B cell (primary cell): ENCODE data around the gene CRTC1. TPM values are rescaled to one million over a fixed set of nuclear protein-coding genes. Genes with fewer than 3 reads are reported as not detected.

ENCODE experiments used
- ATAC-seq: fragments of 200-7000 bp; cut with Tn5 transposase; one replicate; pipeline ENCODE4 v1.10.0; 2021; ENCODE audit warnings: low read depth, mild to moderate bottlenecking, moderate number of reproducible peaks, moderate library complexity
- CTCF ChIA-PET: fragments of 350-600 bp; sonication (Branson Sonifier 250); formaldehyde crosslinking; loops from one replicate; lab custom pipeline; 2021; ENCODE audit warnings: antibody characterized with exemption, inconsistent platforms; lab: Charles Lee
- POLR2A ChIA-PET: fragments of 350-600 bp; sonication (Branson Sonifier 250); formaldehyde crosslinking; loops from one replicate; lab custom pipeline; 2021; ENCODE audit warnings: antibody characterized with exemption; lab: Charles Lee
- DNase-seq: peaks from one replicate; pipeline ENCODE4 v3.0.0; 2013
- H2AFZ ChIP-seq: 2 replicates; pipeline ENCODE4 v1.6.1; 2012; ENCODE audit warnings: mild to moderate bottlenecking, low read depth, low read length; ENCODE audit not compliant: insufficient read depth, poor library complexity, severe bottlenecking
- H3K27ac ChIP-seq, 2 donors: 1 replicate in 1 of 2; 2 replicates in 1 of 2; pipeline ENCODE4 v1.5.1; 2012 to 2013; ENCODE audit warnings: low read length in 2 of 2, mild to moderate bottlenecking in 2 of 2, moderate library complexity in 1 of 2
- H3K27me3 ChIP-seq, 4 experiments: fragments of 200-600 bp in 1 of 4; sonication (generic) in 1 of 4; replicated peaks in 1 of 4; 1 replicate in 2 of 4; 2 replicates in 2 of 4; pipeline versions ENCODE4 v1.6.1 to v1.7.0; 2013 to 2016; ENCODE audit warnings: low read length in 3 of 4, mild to moderate bottlenecking in 2 of 4, mixed read lengths in 1 of 4, moderate library complexity in 1 of 4; ENCODE audit not compliant: insufficient read depth in 4 of 4, control insufficient read depth in 3 of 4; ENCODE audit errors: control extremely low read depth in 1 of 4
- H3K36me3 ChIP-seq, 2 experiments: replicated peaks in 1 of 2; 1 replicate in 1 of 2; 2 replicates in 1 of 2; pipeline versions ENCODE4 v1.6.1 to v1.7.1; 2013; ENCODE audit warnings: low read length in 1 of 2; ENCODE audit not compliant: insufficient read depth in 2 of 2, control insufficient read depth in 1 of 2; ENCODE audit errors: control extremely low read depth in 1 of 2, extremely low read depth in 1 of 2
- H3K4me1 ChIP-seq, 2 donors: fragments of 200-600 bp in 1 of 2; sonication (generic) in 1 of 2; 1 replicate in 1 of 2; 2 replicates in 1 of 2; pipeline versions ENCODE4 v1.5.1 to v1.6.1; 2013 to 2017; ENCODE audit warnings: low read length in 2 of 2; ENCODE audit not compliant: control insufficient read depth in 2 of 2, insufficient read depth in 2 of 2
- H3K4me2 ChIP-seq: replicated peaks from 2 replicates; pipeline ENCODE3; 2012; ENCODE audit warnings: mild to moderate bottlenecking, low read depth, low read length; ENCODE audit not compliant: poor library complexity, severe bottlenecking
- H3K4me3 ChIP-seq, 5 experiments: fragments of 200-600 bp in 1 of 5; sonication (generic) in 1 of 5; 1 replicate in 3 of 5; 2 replicates in 2 of 5; pipeline versions ENCODE4 v1.5.1 to v1.7.0; 2011 to 2016; ENCODE audit warnings: low read length in 4 of 5, mild to moderate bottlenecking in 4 of 5, low read depth in 2 of 5, control low read depth in 1 of 5, moderate library complexity in 1 of 5; ENCODE audit not compliant: insufficient read depth in 1 of 5; ENCODE audit errors: control extremely low read depth in 1 of 5, extremely low read depth in 1 of 5
- H3K79me2 ChIP-seq: fragments of 200-600 bp; sonication (generic); one replicate; pipeline ENCODE4 v1.6.0; 2016; ENCODE audit warnings: low read length; ENCODE audit not compliant: control insufficient read depth, insufficient read depth
- H3K9ac ChIP-seq: fragments of 200-600 bp; sonication (generic); 2 replicates; pipeline ENCODE4 v1.6.1; 2017; ENCODE audit warnings: mild to moderate bottlenecking, low read length, moderate library complexity
- H3K9me3 ChIP-seq, 3 donors: one replicate each; pipeline versions ENCODE4 v1.6.1 to v1.7.1; 2013; ENCODE audit warnings: low read length in 2 of 3; ENCODE audit not compliant: control insufficient read depth in 2 of 3, insufficient read depth in 1 of 3; ENCODE audit errors: control extremely low read depth in 1 of 3
- H4K20me1 ChIP-seq: 2 replicates; pipeline ENCODE4 v1.6.0; 2012; ENCODE audit warnings: mild to moderate bottlenecking, low read length; ENCODE audit not compliant: insufficient read depth, control insufficient read depth, poor library complexity, severe bottlenecking
- H3K27ac Mint-ChIP-seq: one replicate; pipeline ENCODE4 v1.8.0; 2021; ENCODE audit warnings: mixed read lengths
- H3K27me3 Mint-ChIP-seq: one replicate; pipeline ENCODE4 v1.8.0; 2021; ENCODE audit warnings: mixed read lengths
- H3K4me1 Mint-ChIP-seq: one replicate; pipeline ENCODE4 v1.8.0; 2021; ENCODE audit warnings: mixed read lengths
- H3K4me3 Mint-ChIP-seq: one replicate; pipeline ENCODE4 v1.8.0; 2021; ENCODE audit warnings: mixed read lengths
- H3K9me3 Mint-ChIP-seq: one replicate; pipeline ENCODE4 v1.8.0; 2022; ENCODE audit warnings: mixed read lengths; ENCODE audit not compliant: insufficient read depth
- CTCF ChIP-seq: fragments of 200-600 bp; IDR thresholded peaks from one replicate; pipeline ENCODE4 v1.8.0; 2022; ENCODE audit warnings: antibody characterized with exemption, mild to moderate bottlenecking
- EZH2 ChIP-seq: IDR thresholded peaks from 2 replicates; pipeline ENCODE4 v1.6.1; 2012; ENCODE audit warnings: borderline replicate concordance, low read depth, mild to moderate bottlenecking, moderate library complexity, low read length; ENCODE audit not compliant: insufficient read depth, poor library complexity, severe bottlenecking
- WGBS: methylation state at CpG from one replicate; pipeline ENCODE4 v1.1.5; 2013; ENCODE audit warnings: missing lambda C conversion rate; ENCODE audit not compliant: insufficient coverage; 5-methylcytosine and 5-hydroxymethylcytosine counted together
- intact Hi-C: fragments of 100-400 bp; cut with micrococcal nuclease; formaldehyde crosslinking; loops from one replicate; pipeline ENCODE4 v1.10.0; 2022
- polyA plus RNA-seq: library from polyadenylated mRNA; depleted of rRNA; stranded (reverse); fragments of >200 nt; gene quantifications from 2 replicates; pipeline ENCODE4 v1.2.3, GENCODE V29; 2012
- total RNA-seq, 2 donors: library from RNA; stranded (reverse); fragments of 120-200 nt in 1 of 2; gene quantifications; 1 replicate in 1 of 2; 2 replicates in 1 of 2; pipeline versions ENCODE4 v1.2.3 to v1.2.4, GENCODE V29; 2013 to 2022

The CRTC1 gene
- total and polyA plus RNA-seq, 2 donors (not counting 1 experiment from before 2014, with no cell fraction given), result 15.9 to 30.1 TPM

GRCh38 chr19:18756896-18757295 is 73.4 kb downstream of the CRTC1 start:
- peaks cover 0 to 13% of the 10 kb centered on the region in 2 experiments for H3K36me3 ChIP-seq
- no peaks in the 10 kb centered on the region for H3K9me3 Mint-ChIP-seq

More at GRCh38 chr19:18756896-18757295, 73.4 kb downstream of the CRTC1 start:
- H3K27me3 Mint-ChIP-seq, result no peaks in the 10 kb centered on the region
- Histone ChIP-seq H3K9me3 (no peaks in the 10 kb centered on the region), H3K9ac (no peak overlapping the region), H3K4me1 (no peaks in the 10 kb centered on the region), H3K4me2 (no peak overlapping the region), H3K27ac (no peak overlapping the region), H3K4me3 (no peak overlapping the region), H3K79me2 (no peaks in the 10 kb centered on the region), H4K20me1 (no peaks in the 10 kb centered on the region), H3K27me3 (no peaks in the 10 kb centered on the region), H2AFZ (no peak overlapping the region)
- intact Hi-C loops, result no loop called here
- no peak for TF ChIP-seq CTCF
- no peak for TF ChIP-seq EZH2
- H3K27ac Mint-ChIP-seq, result no peak overlapping the region
- no peak overlapping the region for H3K4me3 Mint-ChIP-seq
- 93% methylated on average over 16 of the region's 16 CpGs for WGBS
- POLR2A ChIA-PET, result no interaction called here
- DNase-seq (no peak), ATAC-seq (no peak)
- no peaks in the 10 kb centered on the region for H3K4me1 Mint-ChIP-seq
- CTCF ChIA-PET, result no interaction called here
